Pancreas (tissue), 10 donors: ENCODE results near the gene MYOM1. TPM values are rescaled to one million over a fixed set of nuclear protein-coding genes. Genes with fewer than 3 reads are reported as not detected.

Experiments used
- ATAC-seq, 4 donors: fragments of 200-7000 bp; cut with Tn5 transposase; one replicate each; pipeline versions ENCODE4 v1.8.0 to v1.9.1; 2020; ENCODE audit warnings: mild to moderate bottlenecking in 4 of 4, moderate library complexity in 4 of 4
- DNase-seq, 6 donors: peaks; one replicate each; pipeline ENCODE4 v3.0.0-alpha.2; 2020
- FAIRE-seq: peaks from 2 replicates; lab custom pipeline; 2012; peaks lifted over from hg19 to GRCh38; lab: Jason Lieb, UNC
- H3K27ac ChIP-seq, 4 donors: fragments of 200-600 bp; sonication (generic); 1 replicate in 3 of 4; 2 replicates in 1 of 4; pipeline versions ENCODE4 v1.5.0 to v1.8.0; 2020
- H3K27me3 ChIP-seq, 4 donors: fragments of 200-600 bp; one replicate each; pipeline ENCODE4 v1.8.0; 2021
- H3K36me3 ChIP-seq, 3 donors: fragments of 200-600 bp; sonication (generic) in 1 of 3; one replicate each; pipeline versions ENCODE4 v1.5.0 to v1.8.0; 2020 to 2021
- H3K4me1 ChIP-seq, 3 donors: fragments of 200-600 bp; one replicate each; pipeline ENCODE4 v1.8.0; 2021
- H3K4me3 ChIP-seq, 4 donors: fragments of 200-600 bp; sonication (generic) in 2 of 4; one replicate each; pipeline versions ENCODE4 v1.5.0 to v1.8.0; 2020 to 2021
- H3K9me3 ChIP-seq, 4 donors: fragments of 200-600 bp; one replicate each; pipeline ENCODE4 v1.8.0; 2021
- WGBS, 2 donors: extraction: QIAGEN DNeasy Blood & Tissue Kit; methylation state at CpG; one replicate each; pipeline ENCODE4 v1.1.7; 2013; 5-methylcytosine and 5-hydroxymethylcytosine counted together
- intact Hi-C, 3 donors: fragments of 100-400 bp; cut with DNase I; formaldehyde crosslinking; loops; one replicate each; pipeline versions ENCODE4 v1.11.1 to v1.14.2; 2022
- polyA plus RNA-seq, 2 donors: library from polyadenylated mRNA; stranded (reverse); fragments of 200-250 nt; gene quantifications; one replicate each; pipeline ENCODE4 v1.2.3, GENCODE V29; 2013
- total RNA-seq, 6 donors: library from RNA; stranded (reverse); fragmentation: NEBNext Ultra II Directional in 4 of 6; extraction: Animal tissue kit (Norgen Biotek cat#: 25700) in 4 of 6; gene quantifications; one replicate each; pipeline versions ENCODE4 v1.2.1 to v1.2.4, GENCODE V29; 2021 to 2023
- TF ChIP-seq, protein P1 (sequence below), 4 donors: fragments of 200-600 bp; sonication (generic) in 3 of 4; IDR thresholded peaks; one replicate each; pipeline versions ENCODE4 v1.5.0 to v1.8.0; 2021; ENCODE audit warnings: antibody characterized with exemption in 4 of 4
- donor health status: healthy with polysubstance abuse.
- donor health status: DM: no; HTN: no; CAD: no; lungs with moderate emphysema.
- donor health status: DM: no; HTN: no; CAD: no.
- donor health status: control.
- donor health status: control.
- donor health status: Bipolar disorder and iron deficiency.
- donor health status: DM: yes; HTN: yes; CAD: no.
- donor health status: DM: no; HTN: no; CAD: no.
- donor health status: DM: no; HTN: no; CAD: no.
- donor health status: DM: yes; HTN: yes; CAD: no.

The MYOM1 gene
- total and polyA plus RNA-seq, 8 donors = 4.7 to 18.2 (median 14.2) TPM

DNA sequence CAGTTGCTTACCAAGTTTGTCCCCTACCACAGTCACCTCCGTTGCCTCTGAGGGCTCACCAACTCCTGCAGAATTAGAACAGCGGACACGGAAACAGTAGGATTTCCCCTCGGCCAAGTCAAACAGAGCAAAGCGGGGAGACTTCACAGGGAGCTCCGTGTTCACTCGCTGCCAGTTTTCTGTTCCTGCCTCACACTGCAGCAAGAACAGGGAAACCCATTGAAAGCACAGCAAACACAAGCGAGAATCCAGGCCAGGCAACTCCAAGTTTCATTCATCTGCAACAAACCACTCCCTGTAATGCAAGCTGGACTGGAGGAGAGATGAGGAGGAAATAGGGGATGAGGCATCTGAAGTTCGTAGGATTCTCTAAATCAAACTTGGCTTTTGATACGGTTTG is 84.2 kb downstream of the MYOM1 start:
- no peaks in the 10 kb centered on the region for H3K27me3 ChIP-seq
- no peak overlapping the region for H3K27ac ChIP-seq
- WGBS, 2 donors = 89 to 91% methylated on average over 10 of the region's 10 CpGs
- H3K4me1 ChIP-seq = peaks cover under 1 to 7% (median 4%) of the 10 kb centered on the region in 3 donors
- ATAC-seq (no peak), DNase-seq (no peak), FAIRE-seq (no peak)
- no peaks in the 10 kb centered on the region for H3K9me3 ChIP-seq
- TF ChIP-seq, protein P1, sequence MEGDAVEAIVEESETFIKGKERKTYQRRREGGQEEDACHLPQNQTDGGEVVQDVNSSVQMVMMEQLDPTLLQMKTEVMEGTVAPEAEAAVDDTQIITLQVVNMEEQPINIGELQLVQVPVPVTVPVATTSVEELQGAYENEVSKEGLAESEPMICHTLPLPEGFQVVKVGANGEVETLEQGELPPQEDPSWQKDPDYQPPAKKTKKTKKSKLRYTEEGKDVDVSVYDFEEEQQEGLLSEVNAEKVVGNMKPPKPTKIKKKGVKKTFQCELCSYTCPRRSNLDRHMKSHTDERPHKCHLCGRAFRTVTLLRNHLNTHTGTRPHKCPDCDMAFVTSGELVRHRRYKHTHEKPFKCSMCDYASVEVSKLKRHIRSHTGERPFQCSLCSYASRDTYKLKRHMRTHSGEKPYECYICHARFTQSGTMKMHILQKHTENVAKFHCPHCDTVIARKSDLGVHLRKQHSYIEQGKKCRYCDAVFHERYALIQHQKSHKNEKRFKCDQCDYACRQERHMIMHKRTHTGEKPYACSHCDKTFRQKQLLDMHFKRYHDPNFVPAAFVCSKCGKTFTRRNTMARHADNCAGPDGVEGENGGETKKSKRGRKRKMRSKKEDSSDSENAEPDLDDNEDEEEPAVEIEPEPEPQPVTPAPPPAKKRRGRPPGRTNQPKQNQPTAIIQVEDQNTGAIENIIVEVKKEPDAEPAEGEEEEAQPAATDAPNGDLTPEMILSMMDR (IDR thresholded peaks at IDR 0.05) = no peak
- intact Hi-C loops = loop anchor here in 1 of 3 donors (10.0 kb wide), 1 partner anchor 211 kb away; no protein-coding TSS in a partner anchor
- no peaks in the 10 kb centered on the region for H3K36me3 ChIP-seq
- H3K4me3 ChIP-seq = no peak overlapping the region

DNA sequence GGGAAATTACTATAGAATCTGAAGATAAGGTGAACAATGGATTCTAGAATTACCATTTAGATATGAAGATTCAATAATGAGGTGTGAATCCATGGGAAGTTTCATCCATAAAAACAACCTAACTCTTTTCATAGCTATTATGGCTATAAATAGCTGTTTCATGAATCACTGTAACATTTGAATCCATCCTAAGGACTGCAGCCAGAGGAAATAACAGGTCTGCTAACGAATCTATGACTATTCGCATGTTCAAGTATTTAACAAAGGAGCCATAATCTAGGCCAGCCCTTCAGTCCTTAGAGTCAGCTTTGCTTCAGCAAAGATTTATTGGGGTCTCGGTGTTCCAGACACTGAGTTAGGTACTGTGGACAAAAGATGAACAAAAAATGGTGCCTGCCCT is 87.1 kb downstream of the MYOM1 start:
- FAIRE-seq (no peak), DNase-seq (no peak), ATAC-seq (no peak)
- WGBS, 2 donors = 96 to 98% methylated on average over 3 of the region's 3 CpGs
- no peak overlapping the region for H3K4me3 ChIP-seq
- no peaks in the 10 kb centered on the region for H3K9me3 ChIP-seq
- TF ChIP-seq, protein P1 (IDR thresholded peaks at IDR 0.05) = no peak
- H3K27me3 ChIP-seq = no peaks in the 10 kb centered on the region
- intact Hi-C loops = loop anchor here in 1 of 3 donors (10.0 kb wide), 1 partner anchor 208 kb away; no protein-coding TSS in a partner anchor
- H3K27ac ChIP-seq = no peak overlapping the region
- no peaks in the 10 kb centered on the region for H3K4me1 ChIP-seq
- no peaks in the 10 kb centered on the region for H3K36me3 ChIP-seq

DNA sequence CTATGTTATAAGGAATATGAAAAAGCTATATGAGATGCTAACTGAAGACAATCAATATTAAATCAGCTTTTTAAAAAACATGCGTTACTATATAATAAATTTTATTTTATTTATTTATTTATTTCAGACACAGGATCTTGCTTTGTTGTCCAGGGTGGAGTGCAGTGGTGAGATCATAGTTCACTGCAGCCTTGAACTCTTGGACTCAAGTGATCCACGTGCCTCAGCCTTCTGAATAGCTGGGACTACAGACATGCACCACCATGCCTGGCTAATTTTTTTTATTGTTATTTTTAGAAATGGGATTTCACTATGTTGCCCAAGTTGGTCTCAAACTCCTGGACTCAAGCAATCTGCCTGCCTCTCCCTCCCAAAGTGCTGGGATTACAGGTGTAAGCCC is 89.4 kb downstream of the MYOM1 start:
- Histone ChIP-seq H3K27me3 (no peaks in the 10 kb centered on the region), H3K27ac (no peak overlapping the region), H3K4me3 (no peak overlapping the region), H3K36me3 (no peaks in the 10 kb centered on the region), H3K9me3 (no peaks in the 10 kb centered on the region), H3K4me1 (no peaks in the 10 kb centered on the region)
- intact Hi-C loops = loop anchor here in 1 of 3 donors (10.0 kb wide), 1 partner anchor 206 kb away; no protein-coding TSS in a partner anchor
- FAIRE-seq (no peak), ATAC-seq (no peak), DNase-seq (no peak)
- TF ChIP-seq, protein P1 (IDR thresholded peaks at IDR 0.05) = no peak
- WGBS, 2 donors = 25 to 43% methylated on average over 2 of the region's 2 CpGs

DNA sequence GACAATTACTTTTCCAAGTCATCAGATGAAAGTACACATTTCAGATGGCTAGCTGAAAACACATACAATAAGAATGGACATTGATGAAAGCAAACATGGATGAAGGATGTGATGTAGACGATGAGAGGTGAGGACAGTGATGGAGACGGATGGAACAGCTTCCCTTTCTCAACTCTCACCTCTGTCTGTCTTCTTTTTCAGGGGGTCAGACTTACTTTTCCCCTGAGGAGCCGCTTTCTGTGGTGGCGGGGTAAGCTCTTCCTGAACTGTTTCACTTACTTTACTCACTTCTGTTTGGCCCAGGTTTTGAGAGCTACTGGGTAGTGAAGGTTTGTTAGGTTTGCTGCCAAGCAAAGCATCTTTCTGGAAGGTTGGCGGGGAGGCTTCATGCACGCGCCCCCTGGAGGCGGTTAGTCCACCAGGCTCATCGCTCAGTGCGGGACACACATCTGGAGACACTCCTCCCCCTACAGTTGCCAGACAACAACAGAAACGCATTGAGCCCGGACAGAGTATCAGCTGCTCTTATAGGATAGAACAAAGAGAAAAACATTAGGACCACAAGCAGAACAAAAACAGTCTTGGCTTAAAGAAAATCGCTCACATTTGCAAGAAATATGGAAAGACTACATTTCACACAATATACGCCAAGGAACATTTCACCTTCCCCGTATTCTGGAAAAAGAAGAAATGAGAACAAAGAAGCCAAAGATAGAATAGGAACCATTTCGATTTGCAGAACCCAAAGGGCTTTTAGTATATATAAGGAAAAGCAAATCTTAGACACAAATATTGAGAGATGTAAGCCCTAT is 90.5 kb downstream of the MYOM1 start:
- intact Hi-C loops = no loop called here
- Histone ChIP-seq H3K27me3 (no peaks in the 10 kb centered on the region), H3K27ac (no peak overlapping the region), H3K9me3 (no peaks in the 10 kb centered on the region), H3K36me3 (no peaks in the 10 kb centered on the region), H3K4me1 (no peaks in the 10 kb centered on the region), H3K4me3 (no peak overlapping the region)
- WGBS, 2 donors = 48 to 56% methylated on average over 16 of the region's 16 CpGs
- FAIRE-seq (no peak), ATAC-seq (peak; percentile 74 to 97 (median 94)), DNase-seq (peak; percentile 53 to 80 (median 62))
- TF ChIP-seq, protein P1 (IDR thresholded peaks at IDR 0.05) = peak; percentile 38 to 57 (median 46)
